NCI-H446 (cell line): ENCODE data around the gene XDH.

ENCODE experiments used
- DNase-seq, 2 experiments: peaks; one replicate each; lab custom pipeline; 2025; lab: John Stamatoyannopoulos, UW

Gene XDH

DNA sequence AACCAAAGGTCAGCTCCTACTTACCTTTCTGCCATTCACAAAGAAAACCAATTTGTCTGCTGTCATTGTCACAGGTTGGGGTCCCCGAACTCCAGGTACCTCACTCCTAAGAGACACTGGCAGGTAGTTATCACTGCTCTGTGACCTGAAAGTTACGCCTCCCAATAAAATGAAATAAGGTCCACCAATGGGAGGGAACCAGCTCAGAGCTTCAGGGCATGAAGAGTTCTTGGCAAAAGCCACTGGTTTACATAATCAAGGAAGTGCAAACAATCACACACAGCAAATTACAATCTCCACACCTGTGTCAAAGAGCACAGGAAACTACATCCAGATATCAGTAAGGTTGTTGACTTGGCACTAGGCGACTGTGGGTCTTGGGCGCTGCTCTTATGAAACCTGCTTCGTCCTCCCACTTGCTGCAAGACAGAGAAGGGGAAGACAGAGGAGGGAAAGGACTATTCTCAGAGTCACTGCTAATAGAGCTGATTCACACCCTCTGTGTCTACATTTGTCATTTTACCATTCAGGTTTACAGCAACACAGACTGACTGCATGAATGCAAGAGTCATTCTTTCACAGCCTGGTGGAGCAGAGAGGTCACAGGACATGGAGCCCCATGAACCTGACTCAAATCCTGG lies at the start of gene XDH:
XDH (minus strand) TSS at position 142 of the 641 bp plus-strand sequence; CDS start at position 66, 76 bp downstream.
- DNase-seq: no peak

GRCh38 chr2:31457651-31458050 lies 43.1 kb upstream of the XDH start:
- peak in 1 of 2 experiments; percentile 9 for DNase-seq

GRCh38 chr2:31446848-31447247 lies 32.3 kb upstream of the XDH start:
- DNase-seq: no peak

DNA sequence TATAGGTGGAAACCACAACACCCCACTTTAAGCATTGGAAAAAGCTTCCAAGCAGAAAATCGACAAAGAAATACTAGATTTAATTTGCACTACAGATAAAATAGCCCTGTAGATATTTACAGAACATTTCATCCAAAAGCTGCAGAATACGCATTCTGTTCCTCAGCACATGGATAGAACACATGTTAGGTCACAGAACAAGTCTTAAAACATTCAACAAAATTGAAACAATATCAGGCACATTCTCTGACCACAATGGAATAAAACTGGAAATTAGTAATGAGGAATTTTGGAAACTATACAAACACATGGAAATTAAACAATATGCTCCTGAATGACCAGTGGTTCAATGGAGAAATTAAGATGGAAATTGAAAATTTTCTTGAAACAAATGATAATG lies 27.8 kb upstream of the XDH start:
- no peak for DNase-seq

DNA sequence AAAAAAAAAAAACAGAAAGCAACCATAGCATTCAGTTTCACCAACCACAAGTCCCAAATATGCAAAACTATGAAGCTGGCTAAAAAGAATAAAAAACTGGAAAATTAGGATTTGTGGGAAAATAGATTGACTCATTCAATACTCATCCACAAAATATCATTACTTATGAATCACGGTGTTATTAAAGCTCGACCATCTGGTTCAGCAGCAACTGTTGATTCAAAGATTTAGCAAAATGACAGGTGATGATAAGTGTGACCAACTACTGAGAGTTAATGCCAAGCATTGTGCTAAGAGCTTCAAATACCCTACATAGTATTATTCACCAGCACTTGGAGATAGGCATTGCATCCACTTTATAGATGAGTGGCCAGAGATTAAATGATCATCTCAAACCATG lies 26.2 kb upstream of the XDH start:
- no peak for DNase-seq

GRCh38 chr2:31434911-31435310 lies 20.4 kb upstream of the XDH start:
- no peak for DNase-seq

DNA sequence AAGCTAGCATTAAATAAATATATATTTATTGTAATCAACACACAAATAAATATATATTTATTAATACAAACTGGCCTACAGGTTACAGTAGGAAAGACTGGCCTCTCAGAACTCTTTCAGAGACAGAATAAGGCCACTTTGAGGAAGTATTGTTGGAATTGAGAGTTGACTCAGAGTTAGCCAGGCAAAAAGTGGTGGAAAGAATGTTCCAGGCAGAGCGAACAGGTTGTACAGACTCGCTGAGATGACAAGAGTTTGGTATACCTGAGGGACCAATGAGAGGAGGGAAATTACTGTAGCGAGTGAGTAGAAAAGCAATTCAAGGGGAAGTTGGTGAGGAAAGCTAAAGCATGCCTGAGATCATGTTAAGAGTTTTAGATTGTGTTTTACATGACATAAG lies 19.0 kb upstream of the XDH start:
- no peak for DNase-seq

DNA sequence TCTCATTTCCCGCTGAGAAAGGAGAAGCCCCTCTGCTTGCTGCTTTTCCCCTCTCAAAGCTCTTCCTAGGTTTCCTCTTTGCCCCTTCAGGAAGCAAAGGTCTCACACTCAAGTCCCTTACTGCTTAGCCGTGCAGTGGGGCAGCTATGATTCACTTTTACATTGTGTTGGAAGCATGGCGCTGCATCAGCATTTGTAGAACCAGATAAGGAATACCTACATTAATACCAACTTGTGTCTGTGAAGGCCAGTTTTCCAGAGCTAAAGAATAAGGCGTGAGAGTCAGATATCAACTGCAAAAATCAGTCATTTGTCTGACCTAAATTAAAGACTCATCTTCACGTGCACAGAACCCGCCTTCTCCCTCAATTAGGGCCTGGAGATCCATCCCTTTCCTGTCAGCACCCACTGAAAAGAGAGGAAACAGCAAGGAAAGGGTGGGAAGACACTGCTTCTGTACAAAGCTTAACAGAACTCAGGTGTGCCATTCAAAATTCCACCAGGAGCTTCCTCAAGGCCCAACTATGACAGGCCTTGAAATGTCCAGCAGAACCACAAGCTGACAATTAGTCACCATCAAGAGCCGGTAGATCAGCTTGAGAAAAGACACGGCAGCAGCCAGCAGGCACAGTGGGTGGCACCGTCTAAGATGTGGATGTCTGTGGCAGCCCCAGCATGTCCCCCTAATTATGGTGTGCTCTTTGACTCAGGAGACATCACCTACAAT lies 16.1 kb upstream of the XDH start:
- DNase-seq: no peak

DNA sequence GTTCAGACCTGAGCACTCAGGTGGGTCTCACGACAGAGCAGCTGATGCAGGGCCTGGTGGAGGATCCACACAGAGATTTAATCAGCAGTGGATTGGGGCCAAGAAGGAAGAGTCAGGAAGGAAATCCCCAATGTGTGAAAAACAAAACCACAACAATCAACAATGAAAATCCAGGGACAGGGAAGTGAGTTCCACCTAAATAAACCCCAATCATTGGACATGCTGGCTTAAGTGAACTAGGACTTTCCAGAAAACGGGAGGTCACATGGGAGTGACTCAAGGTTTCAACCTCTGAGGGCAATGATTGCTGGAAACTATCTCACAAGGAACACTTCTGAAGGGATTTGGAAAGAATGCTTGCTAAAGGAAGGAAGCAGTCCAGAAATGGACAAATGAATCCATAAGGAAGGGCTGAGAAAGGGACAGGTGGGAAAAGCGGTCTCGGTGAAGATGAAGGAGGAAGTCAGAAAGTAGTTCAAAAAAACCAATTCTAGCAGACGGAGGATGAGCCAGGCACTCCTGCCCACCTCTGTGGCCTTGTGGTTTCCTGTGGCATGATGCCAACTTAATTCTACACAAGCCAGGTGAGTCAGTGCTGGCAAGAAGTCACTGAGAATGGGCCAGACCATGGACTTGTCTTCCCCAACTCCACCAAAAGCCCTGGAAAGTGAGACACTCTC lies 15.4 kb upstream of the XDH start:
- no peak for DNase-seq

GRCh38 chr2:31429040-31429439 lies 14.5 kb upstream of the XDH start:
- DNase-seq: no peak

DNA sequence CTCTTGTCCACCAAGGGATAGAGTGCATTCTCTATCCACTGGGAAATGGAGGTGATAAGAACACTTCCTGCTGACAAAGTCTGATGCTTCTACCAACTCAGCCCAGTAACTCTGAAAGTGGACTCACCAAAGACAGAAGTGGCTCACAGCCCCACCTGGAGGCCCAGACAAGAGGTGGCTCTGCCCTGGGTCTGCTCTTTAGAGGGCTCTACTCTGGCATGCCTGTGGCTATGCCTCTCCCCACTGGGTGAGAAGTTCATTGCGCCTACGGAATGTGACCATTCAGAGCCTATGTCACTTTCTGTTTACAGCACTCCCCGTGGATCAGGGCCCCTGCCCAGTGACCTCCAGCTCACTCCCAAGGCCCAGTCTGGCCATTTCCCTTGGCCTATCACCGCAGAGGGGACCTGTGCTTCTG lies 13.5 kb upstream of the XDH start:
- no peak for DNase-seq

- DNase-seq: peak; percentile 62 to 78
Measured at GRCh38 chr2:31426096-31426495, 11.6 kb upstream of the XDH start.

DNA sequence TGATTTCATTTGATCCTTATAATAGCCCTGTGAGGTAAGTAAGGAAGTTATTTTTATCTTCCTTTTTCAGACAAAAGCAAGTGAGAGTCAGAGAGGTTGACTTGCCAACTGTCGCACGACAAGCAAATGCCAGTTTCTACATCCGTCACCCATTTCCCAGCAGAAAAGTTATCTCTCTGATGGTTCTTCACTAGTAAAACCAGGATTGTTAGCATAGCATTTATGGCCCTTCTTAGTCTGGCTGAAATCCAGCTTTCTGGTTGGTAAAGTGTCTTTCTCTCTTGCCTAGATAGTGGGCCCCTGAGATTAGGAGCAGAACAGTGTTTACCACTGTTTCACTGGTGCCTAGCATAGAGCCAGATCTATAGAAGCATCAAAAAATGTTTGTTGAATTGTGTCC lies 7.1 kb upstream of the XDH start:
- DNase-seq: no peak

GRCh38 chr2:31420936-31421335 lies 6.4 kb upstream of the XDH start:
- DNase-seq: no peak

- DNase-seq: no peak
Measured at GRCh38 chr2:31419386-31419785, 4.8 kb upstream of the XDH start.

GRCh38 chr2:31415421-31415820 lies 879 bp upstream of the XDH start:
- DNase-seq: no peak

DNA sequence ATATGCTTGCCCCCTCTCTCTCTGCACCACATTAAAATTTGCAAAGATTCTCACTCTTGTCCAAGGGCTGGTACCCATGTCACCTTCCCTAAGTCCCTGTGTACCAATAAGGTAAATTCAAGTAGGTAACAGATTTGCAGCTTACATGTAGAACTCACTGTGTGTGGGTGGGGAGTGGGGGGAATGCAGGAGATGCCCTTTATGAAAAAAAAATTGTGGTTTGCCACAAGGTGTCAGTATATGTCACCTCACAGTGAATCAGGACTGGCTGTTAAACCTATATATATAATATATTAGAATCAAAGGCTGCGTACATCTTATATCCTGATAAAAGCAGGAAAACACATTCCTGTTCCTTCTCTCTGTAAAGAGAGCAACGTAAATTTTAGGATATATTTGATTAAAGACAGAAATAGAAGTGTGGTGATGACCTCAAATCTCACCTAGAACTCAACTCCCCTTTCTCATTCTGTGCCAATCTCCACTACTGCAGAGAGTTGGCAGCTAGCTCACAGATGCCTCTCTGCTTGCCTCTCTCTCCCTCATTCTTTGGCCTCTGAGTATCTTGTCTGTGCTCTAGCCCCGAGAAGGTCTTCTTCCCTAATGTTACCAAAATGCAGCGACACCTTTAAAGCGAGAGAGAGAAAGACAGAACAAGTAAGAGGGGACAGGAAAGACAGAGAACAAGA lies 536 bp downstream of the XDH start:
- DNase-seq: peak in 1 of 2 experiments; percentile 8

GRCh38 chr2:31413025-31413424 lies 1.5 kb downstream of the XDH start:
- no peak for DNase-seq

DNA sequence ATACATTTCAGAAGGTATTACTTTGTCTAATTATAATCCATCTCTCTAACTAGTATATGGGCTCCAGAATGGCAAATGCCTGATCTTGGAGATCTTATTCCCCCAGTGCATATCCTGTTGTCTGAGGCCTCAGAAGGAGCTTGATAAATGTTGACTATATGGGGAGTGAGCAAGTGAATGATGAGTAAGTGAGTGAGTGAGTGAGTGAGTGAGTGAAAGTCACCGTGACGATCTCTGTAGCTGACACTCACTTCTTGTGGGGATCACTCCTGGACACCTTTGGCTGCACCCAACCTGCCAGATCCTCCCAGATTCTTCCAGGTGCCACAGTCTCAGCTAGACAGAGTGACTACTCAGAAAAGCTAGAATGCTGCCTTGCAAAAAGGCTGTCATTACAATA lies 2.8 kb downstream of the XDH start:
- DNase-seq: no peak

DNA sequence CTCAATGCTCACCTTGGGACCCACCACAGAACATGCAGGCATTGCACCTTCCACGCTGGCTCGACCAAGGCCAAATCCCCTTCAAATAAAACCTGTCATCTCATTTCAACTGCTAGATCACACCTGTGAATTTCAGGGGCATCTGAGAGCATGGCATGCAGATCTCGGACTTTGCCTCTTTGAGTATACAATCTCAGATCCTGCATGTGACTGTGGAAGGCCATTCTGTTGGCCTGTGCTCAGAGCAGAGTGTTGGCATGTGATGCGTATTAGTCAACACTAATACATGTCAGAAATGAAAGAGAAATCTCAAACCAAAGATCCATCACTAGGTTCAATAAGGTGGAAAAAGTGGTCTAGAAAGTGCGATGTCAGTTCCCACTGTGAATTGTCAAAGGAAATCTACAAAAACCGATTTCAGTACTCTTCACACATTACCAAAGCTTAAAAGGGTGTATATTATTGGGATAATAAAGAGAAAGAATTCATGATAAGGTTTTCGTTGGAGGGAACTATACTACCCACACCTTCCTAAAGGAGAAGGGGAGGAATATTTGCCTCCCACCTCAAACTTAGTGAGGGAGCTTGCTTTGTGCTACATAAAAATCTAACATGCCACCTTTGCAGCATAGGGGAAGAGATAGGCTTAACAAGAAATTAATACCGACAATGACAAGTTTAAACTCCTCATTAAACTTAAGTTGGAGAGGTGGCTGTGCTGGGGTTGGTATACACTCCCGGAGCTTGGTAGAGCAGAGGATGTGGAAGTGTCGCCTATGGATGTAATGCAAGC lies 7.8 kb downstream of the XDH start:
- DNase-seq: no peak

GRCh38 chr2:31404827-31405226 lies 9.7 kb downstream of the XDH start:
- DNase-seq: no peak

DNA sequence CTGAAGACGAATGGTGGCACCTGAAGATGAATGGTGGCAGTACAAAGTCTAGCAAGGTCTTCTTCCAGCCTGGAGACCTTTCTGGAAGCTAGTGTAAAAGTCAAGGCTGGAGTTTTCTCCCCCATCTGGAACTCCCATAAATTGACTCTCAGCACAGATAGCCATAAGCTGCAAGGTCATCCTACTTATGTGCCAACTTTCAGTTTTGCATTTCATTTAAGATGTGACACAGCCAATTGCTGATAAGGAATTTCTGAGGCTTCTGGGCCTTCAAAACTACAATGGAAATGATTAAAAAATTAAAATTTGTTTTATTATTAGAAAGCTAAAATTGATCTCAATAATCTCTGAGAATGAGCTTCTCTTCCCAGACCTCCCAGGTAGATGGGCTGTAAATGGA lies 10.2 kb downstream of the XDH start:
- no peak for DNase-seq
